Camera-type eye (tissue), 1 donor: ENCODE data around the gene MRPS24. TPM values are rescaled to one million over a fixed set of nuclear protein-coding genes. Genes with fewer than 3 reads are reported as not detected.

Experiments
- total RNA-seq: library from RNA; depleted of rRNA; stranded (reverse); fragments of >200 nt; gene quantifications from one replicate; pipeline ENCODE4 v1.2.3, GENCODE V29; 2014

The MRPS24 gene
- 43.3 TPM for total RNA-seq

DNA sequence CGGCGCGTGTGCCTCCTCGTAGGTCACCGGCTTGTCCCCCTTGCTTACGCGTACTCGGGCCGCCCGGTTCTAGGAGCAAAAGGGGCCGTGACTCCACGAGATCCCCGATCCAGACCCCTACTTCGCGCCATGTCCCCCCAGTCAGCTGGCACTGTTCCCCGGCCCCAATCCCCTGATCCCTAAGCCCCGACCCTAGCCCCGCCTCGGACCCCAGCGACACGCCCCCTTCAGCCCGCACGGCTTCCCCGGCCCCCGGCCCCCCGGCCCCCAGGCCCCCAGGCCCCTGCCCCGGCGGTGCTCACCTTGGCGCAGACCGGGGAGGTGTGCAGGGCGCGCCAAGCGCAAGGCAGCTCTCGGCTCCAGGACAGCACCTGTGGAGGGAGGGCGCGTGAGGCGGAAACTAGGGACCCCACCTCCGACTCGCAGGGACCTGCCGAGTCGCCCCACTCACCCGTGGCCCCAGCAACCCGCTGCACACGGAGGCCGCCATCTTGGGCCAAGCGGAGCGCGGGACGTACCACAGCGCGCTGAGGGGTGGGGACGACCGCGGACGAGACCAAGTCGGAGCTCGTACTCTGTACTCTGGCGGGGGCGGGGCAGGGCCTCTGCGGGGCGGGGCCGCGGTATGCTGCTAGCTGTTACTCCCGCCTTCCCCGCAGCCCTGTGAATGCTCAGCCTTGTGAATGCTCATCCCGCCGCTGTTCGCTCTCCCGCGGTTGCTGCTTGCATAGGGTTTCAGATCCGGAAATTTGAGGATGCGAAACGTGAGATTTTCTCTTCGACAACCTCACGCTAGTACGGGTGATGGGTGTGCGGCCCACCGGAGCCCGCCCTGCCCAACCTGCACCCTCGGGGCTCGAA, at the start of gene MRPS24:
Gene MRPS24 (minus strand): TSS at position 512 of the 861 bp plus-strand sequence. CDS start 22 bp downstream, at position 490.

DNA sequence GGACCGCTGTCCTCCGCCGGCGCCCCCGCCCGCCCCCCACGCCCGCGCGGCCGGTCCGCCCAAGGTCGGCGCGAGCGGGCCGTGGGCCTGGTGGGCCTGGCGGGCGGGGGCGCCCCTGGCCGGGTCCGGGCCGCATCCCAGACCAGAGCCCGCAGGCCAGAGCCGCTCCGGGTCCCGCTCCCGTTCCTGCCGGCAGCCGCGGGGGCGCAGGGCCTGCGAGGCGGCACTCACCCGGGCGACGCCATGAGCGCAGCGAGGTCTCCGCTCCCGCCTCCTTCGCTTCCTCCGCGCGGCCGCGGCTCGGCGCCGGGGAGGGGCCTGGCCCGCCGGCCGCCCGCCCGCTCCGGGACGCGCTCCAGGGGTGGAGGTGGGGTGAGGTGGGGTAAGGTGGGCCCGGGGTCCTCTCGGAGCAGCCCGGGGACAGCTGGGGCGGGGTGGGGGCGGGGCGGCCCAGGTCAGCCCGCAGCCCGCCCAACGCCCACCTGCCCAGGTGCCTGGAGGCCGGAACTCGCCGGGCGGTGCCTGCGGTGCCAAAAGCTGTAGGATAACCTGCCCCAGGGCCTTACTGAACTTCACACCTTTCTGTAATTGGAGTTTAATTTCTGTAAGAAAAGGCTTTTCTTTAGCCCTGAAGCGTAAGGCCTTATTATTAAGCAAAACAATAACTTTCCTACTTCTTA, 37.2 kb upstream of the MRPS24 start, which contains the start of gene URGCP:
Gene URGCP (minus strand): TSS at position 266 of the 680 bp plus-strand sequence. CDS start 21 bp downstream, at position 245.

Other genes with a start within 250 kb of the MRPS24 start
- 83.8 TPM for gene COA1, start 140.0 kb downstream of the MRPS24 start, total RNA-seq
- gene BLVRA, start 110.8 kb downstream of the MRPS24 start, total RNA-seq = 18.3 TPM
- 39.3 TPM for gene URGCP, start 37.1 kb upstream of the MRPS24 start, total RNA-seq
- 16.0 TPM for gene UBE2D4, start 56.9 kb upstream of the MRPS24 start, total RNA-seq
- gene SPDYE1, start 128.4 kb upstream of the MRPS24 start, total RNA-seq = not detected
- 95.1 TPM for gene DBNL, start 175.2 kb upstream of the MRPS24 start, total RNA-seq
- gene PGAM2, start 196.1 kb upstream of the MRPS24 start, total RNA-seq = 23.7 TPM
- gene POLM, start 213.0 kb upstream of the MRPS24 start, total RNA-seq = 32.7 TPM
- gene AEBP1, start 234.8 kb upstream of the MRPS24 start, total RNA-seq = 143 TPM